Stimulated activated CD8-positive, alpha-beta memory T cell treated with anti-CD3 and anti-CD28 coated beads, Interleukin-7, amount 100 ng/mL, for 1 hour (primary cell): ENCODE data around the gene STARD3.

Experiments
- DNase-seq, 2 donors: peaks; one replicate each; pipeline ENCODE4 v3.0.0-alpha.2; 2020; ENCODE audit warnings: low read depth in 2 of 2

Gene STARD3

GRCh38 chr17:39672522-39673334, 35.8 kb downstream of the STARD3 start:
- no peak for DNase-seq

GRCh38 chr17:39673335-39674081, 36.6 kb downstream of the STARD3 start:
- no peak for DNase-seq

GRCh38 chr17:39674179-39674578, 37.2 kb downstream of the STARD3 start:
- no peak for DNase-seq

GRCh38 chr17:39674702-39675389, 37.9 kb downstream of the STARD3 start:
- no peak for DNase-seq

GRCh38 chr17:39675390-39676082, 38.6 kb downstream of the STARD3 start:
- no peak for DNase-seq

- no peak for DNase-seq
These were observed 39.4 kb downstream of the STARD3 start for GRCh38 chr17:39676198-39676819.

GRCh38 chr17:39677072-39677471, 40.1 kb downstream of the STARD3 start:
- no peak for DNase-seq

GRCh38 chr17:39677542-39678339, 40.8 kb downstream of the STARD3 start:
- DNase-seq: no peak

GRCh38 chr17:39678340-39679116, 41.6 kb downstream of the STARD3 start:
- no peak for DNase-seq

GRCh38 chr17:39679521-39680192, 42.7 kb downstream of the STARD3 start:
- DNase-seq: no peak

- no peak for DNase-seq
These were observed 46.5 kb downstream of the STARD3 start for GRCh38 chr17:39683295-39683939.

- DNase-seq: no peak
These were observed 47.6 kb downstream of the STARD3 start for GRCh38 chr17:39684369-39685192.

- DNase-seq: no peak
These were observed 50.2 kb downstream of the STARD3 start for GRCh38 chr17:39687101-39687545.

- peak; percentile 57 to 74 for DNase-seq
These were observed 50.9 kb downstream of the STARD3 start, which contains the start of gene PGAP3 for GRCh38 chr17:39687546-39688474. Gene PGAP3, minus strand, starts transcription at chr17:39688057. Its CDS starts 43 bp downstream, at chr17:39688014.

- no peak for DNase-seq
These were observed 51.5 kb downstream of the STARD3 start for GRCh38 chr17:39688475-39688835.

- DNase-seq: no peak
These were observed 52.0 kb downstream of the STARD3 start for GRCh38 chr17:39688945-39689344.

- DNase-seq: no peak
These were observed 57.6 kb downstream of the STARD3 start for GRCh38 chr17:39694593-39694992.
